Epithelial cell of esophagus (primary cell): ENCODE data around the gene LRRC8B.

Experiments used
- DNase-seq: peaks from one replicate; pipeline ENCODE4 v3.0.0; 2010; ENCODE audit warnings: low read depth
- H3K4me3 ChIP-seq: 2 replicates; pipeline ENCODE4 v1.5.1; 2011; ENCODE audit warnings: mild to moderate bottlenecking, low read length, control low read depth
- CTCF ChIP-seq: IDR thresholded peaks from 2 replicates; pipeline ENCODE4 v1.5.1; 2011; ENCODE audit warnings: low read depth, mild to moderate bottlenecking, low read length, control low read depth, inconsistent platforms; ENCODE audit not compliant: insufficient read depth; ENCODE audit errors: missing control alignments

Gene LRRC8B

GRCh38 chr1:89557956-89558355 lies 33.3 kb downstream of the LRRC8B start:
- H3K4me3 ChIP-seq, result no peak overlapping the region
- TF ChIP-seq CTCF, result no peak
- DNase-seq, result peak; percentile 43

GRCh38 chr1:89563957-89564604 lies 39.5 kb downstream of the LRRC8B start:
- no peak for TF ChIP-seq CTCF
- no peak overlapping the region for H3K4me3 ChIP-seq
- no peak for DNase-seq

- no peak for DNase-seq
- no peak overlapping the region for H3K4me3 ChIP-seq
- no peak for TF ChIP-seq CTCF
Measured at GRCh38 chr1:89565521-89565920, 40.9 kb downstream of the LRRC8B start.

GRCh38 chr1:89566761-89567174 lies 42.1 kb downstream of the LRRC8B start:
- TF ChIP-seq CTCF, result no peak
- no peak overlapping the region for H3K4me3 ChIP-seq
- peak; percentile 54 for DNase-seq

- DNase-seq, result no peak
- no peak for TF ChIP-seq CTCF
- H3K4me3 ChIP-seq, result no peak overlapping the region
Measured at GRCh38 chr1:89567797-89568196, 43.2 kb downstream of the LRRC8B start.

- no peak for TF ChIP-seq CTCF
Measured at GRCh38 chr1:89573410-89573809, 48.8 kb downstream of the LRRC8B start.

GRCh38 chr1:89574621-89575020 lies 50.0 kb downstream of the LRRC8B start:
- no peak for TF ChIP-seq CTCF
- H3K4me3 ChIP-seq, result no peak overlapping the region
- DNase-seq, result no peak

More at GRCh38 chr1:89573410-89573809, 48.8 kb downstream of the LRRC8B start:
- DNase-seq, result no peak
- H3K4me3 ChIP-seq, result no peak overlapping the region
